ENCODE measurements around the gene DAP. TPM values are rescaled to one million over a fixed set of nuclear protein-coding genes. Genes with fewer than 3 reads are reported as not detected.

DAP gene
- total and polyA plus RNA-seq, 2 of the 13 experiments (the other 11 are each of a cell fraction or from before 2014, with no cell fraction given): 22.0 to 57.5 TPM

DNA sequence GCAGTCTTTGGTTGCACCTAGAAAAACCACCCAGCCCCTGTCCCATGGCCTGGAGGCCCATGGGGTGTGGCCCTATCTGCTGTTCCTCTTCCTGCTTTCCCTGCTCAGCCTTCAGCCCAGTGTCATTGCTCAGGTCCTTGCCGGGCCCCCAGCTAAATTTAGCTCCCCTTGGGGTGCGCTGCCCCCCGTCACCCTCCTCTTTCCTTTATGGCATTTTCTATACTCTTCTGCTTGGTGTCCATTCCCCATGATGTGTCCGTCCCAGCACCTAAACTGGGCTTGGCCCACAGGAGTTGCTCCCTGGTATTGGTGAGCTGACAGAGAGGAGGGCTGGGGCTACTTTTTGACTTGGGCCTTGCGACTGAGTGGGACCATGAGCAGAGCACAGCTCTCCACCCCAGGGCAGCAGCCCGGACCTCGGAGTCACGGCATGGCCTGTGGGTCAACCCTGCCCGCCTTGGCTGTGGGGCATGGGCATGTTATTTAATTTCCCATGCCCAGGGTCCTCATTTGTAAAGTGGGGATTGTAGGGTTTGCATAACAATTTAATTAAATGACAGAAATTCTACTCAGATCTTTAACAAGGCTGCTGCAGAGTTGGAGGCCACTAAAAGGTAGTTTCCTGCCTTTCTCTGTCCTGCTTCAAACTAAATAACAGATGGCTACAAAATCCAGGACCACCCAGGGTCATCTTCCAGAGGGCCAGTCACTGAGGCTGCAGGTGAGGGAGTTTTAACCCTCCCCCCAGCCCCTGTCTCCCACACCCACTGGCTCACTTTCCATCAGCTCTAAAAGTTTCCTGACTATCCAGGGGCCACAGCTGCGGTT lies 98.2 kb downstream of the DAP start:
- BruUV-seq (replicated peaks): no TSS peak
- Histone ChIP-seq H3K9ac (ENCODE audit: insufficient read depth, low read depth, low read length) (no peak overlapping the region), H3K9me3 (ENCODE audit: low read length) (no peaks in the 10 kb centered on the region), H4K20me1 (ENCODE audit: insufficient read depth, low read length) (no peaks in the 10 kb centered on the region), H3K27ac (ENCODE audit: extremely low read length, insufficient read depth, low read length) (no peak overlapping the region), H3K4me3 (replicated peaks in 1 of 3; ENCODE audit: insufficient read depth in 1 of 3, low read depth in 2 of 3, low read length in 3 of 3) (no peak overlapping the region), H2AFZ (ENCODE audit: low read length) (no peak overlapping the region), H3K79me2 (ENCODE audit: insufficient read depth, low read length) (no peaks in the 10 kb centered on the region), H3K4me1 (ENCODE audit: insufficient read depth, low read length) (peaks cover 9% of the 10 kb centered on the region; the same call in 1 of the 2 replicates), H3K36me3 (replicated peaks in 1 of 2; ENCODE audit: control insufficient read depth in 1 of 2, insufficient read depth in 2 of 2, low read length in 2 of 2) (no peaks in the 10 kb centered on the region), H3K27me3 (ENCODE audit: control insufficient read depth in 1 of 2, insufficient read depth in 2 of 2, low read length in 2 of 2) (peaks cover 2 to 5% of the 10 kb centered on the region in 2 experiments; a peak in 3 of 5 replicates), H3K4me2 (ENCODE audit: low read depth, low read length) (peak overlapping the region; percentile 45; the same call in 1 of the 2 replicates)
- DNase-seq (ENCODE audit: low spot score) (no peak), ATAC-seq (no peak), FAIRE-seq (no peak)
- ChIA-PET POLR2A (no interaction called here), CTCF (ENCODE audit: low intra/inter-chr PET ratio, low total read pairs) (no interaction called here)
- 19% methylated on average over 5 of the region's 10 CpGs for WGBS (ENCODE audit: low lambda C conversion rate)
- in situ Hi-C loops (cut with HindIII; ENCODE audit: extremely low pct_ligation_motif_present, low pct_unique_long_range_greater_than_20kb) (no loop called here), intact Hi-C loops (cut with micrococcal nuclease; ENCODE audit: unreplicated experiment) (no loop called here)
- TF ChIP-seq RXRA (CRISPR knock-in tag; IDR thresholded peaks at IDR 0.05): no peak
- TF ChIP-seq ZNF546 (CRISPR knock-in tag; conservative IDR thresholded peaks at IDR 0.05): no peak
- TF ChIP-seq, protein P1, sequence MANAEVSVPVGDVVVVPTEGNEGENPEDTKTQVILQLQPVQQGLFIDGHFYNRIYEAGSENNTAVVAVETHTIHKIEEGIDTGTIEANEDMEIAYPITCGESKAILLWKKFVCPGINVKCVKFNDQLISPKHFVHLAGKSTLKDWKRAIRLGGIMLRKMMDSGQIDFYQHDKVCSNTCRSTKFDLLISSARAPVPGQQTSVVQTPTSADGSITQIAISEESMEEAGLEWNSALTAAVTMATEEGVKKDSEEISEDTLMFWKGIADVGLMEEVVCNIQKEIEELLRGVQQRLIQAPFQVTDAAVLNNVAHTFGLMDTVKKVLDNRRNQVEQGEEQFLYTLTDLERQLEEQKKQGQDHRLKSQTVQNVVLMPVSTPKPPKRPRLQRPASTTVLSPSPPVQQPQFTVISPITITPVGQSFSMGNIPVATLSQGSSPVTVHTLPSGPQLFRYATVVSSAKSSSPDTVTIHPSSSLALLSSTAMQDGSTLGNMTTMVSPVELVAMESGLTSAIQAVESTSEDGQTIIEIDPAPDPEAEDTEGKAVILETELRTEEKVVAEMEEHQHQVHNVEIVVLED (CRISPR knock-in tag; IDR thresholded peaks at IDR 0.05; ENCODE audit: borderline replicate concordance): no peak
- no peak for TF ChIP-seq SMAD1 (CRISPR knock-in tag; IDR thresholded peaks at IDR 0.05; ENCODE audit: borderline replicate concordance, low read depth)

DNA sequence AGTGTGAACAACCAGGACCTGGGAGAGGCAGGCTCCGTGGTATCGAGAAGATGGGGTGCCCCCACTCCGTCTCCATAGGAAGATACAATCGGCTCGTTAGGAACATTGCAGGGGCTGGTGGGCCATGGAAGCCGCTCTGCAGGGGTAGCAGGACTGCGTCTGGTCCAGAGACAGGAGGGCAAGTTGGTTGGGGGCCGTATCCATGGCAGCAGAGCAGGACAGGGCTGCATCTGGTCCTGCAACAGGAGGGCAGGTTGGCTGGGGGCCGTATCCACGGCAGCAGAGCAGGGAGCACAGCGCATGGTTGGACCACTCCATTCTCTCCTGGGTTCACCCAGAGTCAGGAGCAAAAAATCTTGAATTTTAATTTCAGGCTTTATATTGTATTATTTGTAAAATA lies 99.0 kb downstream of the DAP start:
- FAIRE-seq (no peak), DNase-seq (ENCODE audit: low spot score) (no peak), ATAC-seq (no peak)
- 92% methylated on average over 4 of the region's 11 CpGs for WGBS (ENCODE audit: low lambda C conversion rate)
- Histone ChIP-seq H3K4me2 (ENCODE audit: low read depth, low read length) (no peak overlapping the region), H3K27me3 (ENCODE audit: control insufficient read depth in 1 of 2, insufficient read depth in 2 of 2, low read length in 2 of 2) (peaks cover 2 to 5% of the 10 kb centered on the region in 2 experiments; a peak in 3 of 5 replicates), H3K4me3 (replicated peaks in 1 of 3; ENCODE audit: insufficient read depth in 1 of 3, low read depth in 2 of 3, low read length in 3 of 3) (no peak overlapping the region), H3K4me1 (ENCODE audit: insufficient read depth, low read length) (peaks cover 9% of the 10 kb centered on the region; the same call in 1 of the 2 replicates), H4K20me1 (ENCODE audit: insufficient read depth, low read length) (no peaks in the 10 kb centered on the region), H3K36me3 (replicated peaks in 1 of 2; ENCODE audit: control insufficient read depth in 1 of 2, insufficient read depth in 2 of 2, low read length in 2 of 2) (no peaks in the 10 kb centered on the region), H3K9me3 (ENCODE audit: low read length) (no peaks in the 10 kb centered on the region), H2AFZ (ENCODE audit: low read length) (no peak overlapping the region), H3K79me2 (ENCODE audit: insufficient read depth, low read length) (no peaks in the 10 kb centered on the region), H3K27ac (ENCODE audit: extremely low read length, insufficient read depth, low read length) (no peak overlapping the region), H3K9ac (ENCODE audit: insufficient read depth, low read depth, low read length) (no peak overlapping the region)
- TF ChIP-seq JUN (CRISPR knock-in tag; IDR thresholded peaks at IDR 0.05): no peak
- no peak for TF ChIP-seq RARA (CRISPR knock-in tag; IDR thresholded peaks at IDR 0.05)
- TF ChIP-seq, protein P2, sequence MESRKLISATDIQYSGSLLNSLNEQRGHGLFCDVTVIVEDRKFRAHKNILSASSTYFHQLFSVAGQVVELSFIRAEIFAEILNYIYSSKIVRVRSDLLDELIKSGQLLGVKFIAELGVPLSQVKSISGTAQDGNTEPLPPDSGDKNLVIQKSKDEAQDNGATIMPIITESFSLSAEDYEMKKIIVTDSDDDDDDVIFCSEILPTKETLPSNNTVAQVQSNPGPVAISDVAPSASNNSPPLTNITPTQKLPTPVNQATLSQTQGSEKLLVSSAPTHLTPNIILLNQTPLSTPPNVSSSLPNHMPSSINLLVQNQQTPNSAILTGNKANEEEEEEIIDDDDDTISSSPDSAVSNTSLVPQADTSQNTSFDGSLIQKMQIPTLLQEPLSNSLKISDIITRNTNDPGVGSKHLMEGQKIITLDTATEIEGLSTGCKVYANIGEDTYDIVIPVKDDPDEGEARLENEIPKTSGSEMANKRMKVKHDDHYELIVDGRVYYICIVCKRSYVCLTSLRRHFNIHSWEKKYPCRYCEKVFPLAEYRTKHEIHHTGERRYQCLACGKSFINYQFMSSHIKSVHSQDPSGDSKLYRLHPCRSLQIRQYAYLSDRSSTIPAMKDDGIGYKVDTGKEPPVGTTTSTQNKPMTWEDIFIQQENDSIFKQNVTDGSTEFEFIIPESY (CRISPR knock-in tag; IDR thresholded peaks at IDR 0.05): no peak
- ChIA-PET POLR2A (no interaction called here), CTCF (ENCODE audit: low intra/inter-chr PET ratio, low total read pairs) (no interaction called here)
- intact Hi-C loops (cut with micrococcal nuclease; ENCODE audit: unreplicated experiment): no loop called here
- BruUV-seq (replicated peaks): no TSS peak
- in situ Hi-C loops (cut with HindIII; ENCODE audit: extremely low pct_ligation_motif_present, low pct_unique_long_range_greater_than_20kb): no loop called here

Measured in HepG2 (cell line).